GM10248 (cell line): Measurements from ENCODE around the gene B3GALT5.

Experiments
- CTCF ChIA-PET: fragments of 300-600 bp; sonication (Branson Sonifier 250); formaldehyde crosslinking; extraction: SDS; loops from one replicate; lab custom pipeline; 2021; ENCODE audit warnings: antibody characterized with exemption; lab: Yijun Ruan, JAX
- POLR2A ChIA-PET: fragments of 350-650 bp; sonication (Branson Sonifier 250); formaldehyde crosslinking; extraction: SDS; loops from one replicate; lab custom pipeline; 2020; ENCODE audit warnings: antibody characterized with exemption; lab: Yijun Ruan, JAX
- DNase-seq: peaks from one replicate; pipeline ENCODE4 v3.0.0; 2012; ENCODE audit errors: extremely low spot score
- TF ChIP-seq, protein P1 (sequence below): IDR thresholded peaks from 2 replicates; pipeline ENCODE4 v1.5.1; 2012; ENCODE audit warnings: mild to moderate bottlenecking, low read depth; ENCODE audit errors: extremely low read depth, missing control alignments, control extremely low read depth

B3GALT5 gene

DNA sequence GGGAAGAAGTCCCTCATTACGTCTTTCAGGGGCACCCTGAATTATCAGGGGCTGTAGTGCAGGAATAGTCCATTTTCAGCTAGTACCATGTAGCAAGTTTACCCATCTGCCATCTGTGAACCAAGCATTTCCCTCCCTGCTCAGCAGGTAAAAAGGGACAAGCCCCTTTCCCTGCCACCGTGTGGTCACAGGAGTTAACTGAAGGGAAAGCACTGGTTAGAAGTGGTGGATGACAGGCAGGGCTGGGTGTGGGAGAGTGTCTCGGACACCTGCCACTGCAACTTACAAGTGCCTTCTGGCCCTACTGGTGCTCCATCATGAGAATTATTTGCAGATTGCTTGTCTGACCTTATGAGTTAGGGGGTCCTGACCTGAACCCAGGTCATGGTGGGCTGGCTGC, 100.2 kb downstream of the B3GALT5 start:
- ChIA-PET CTCF (no interaction called here), POLR2A (no interaction called here)
- TF ChIP-seq, protein P1, sequence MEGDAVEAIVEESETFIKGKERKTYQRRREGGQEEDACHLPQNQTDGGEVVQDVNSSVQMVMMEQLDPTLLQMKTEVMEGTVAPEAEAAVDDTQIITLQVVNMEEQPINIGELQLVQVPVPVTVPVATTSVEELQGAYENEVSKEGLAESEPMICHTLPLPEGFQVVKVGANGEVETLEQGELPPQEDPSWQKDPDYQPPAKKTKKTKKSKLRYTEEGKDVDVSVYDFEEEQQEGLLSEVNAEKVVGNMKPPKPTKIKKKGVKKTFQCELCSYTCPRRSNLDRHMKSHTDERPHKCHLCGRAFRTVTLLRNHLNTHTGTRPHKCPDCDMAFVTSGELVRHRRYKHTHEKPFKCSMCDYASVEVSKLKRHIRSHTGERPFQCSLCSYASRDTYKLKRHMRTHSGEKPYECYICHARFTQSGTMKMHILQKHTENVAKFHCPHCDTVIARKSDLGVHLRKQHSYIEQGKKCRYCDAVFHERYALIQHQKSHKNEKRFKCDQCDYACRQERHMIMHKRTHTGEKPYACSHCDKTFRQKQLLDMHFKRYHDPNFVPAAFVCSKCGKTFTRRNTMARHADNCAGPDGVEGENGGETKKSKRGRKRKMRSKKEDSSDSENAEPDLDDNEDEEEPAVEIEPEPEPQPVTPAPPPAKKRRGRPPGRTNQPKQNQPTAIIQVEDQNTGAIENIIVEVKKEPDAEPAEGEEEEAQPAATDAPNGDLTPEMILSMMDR: no peak
- no peak for DNase-seq

DNA sequence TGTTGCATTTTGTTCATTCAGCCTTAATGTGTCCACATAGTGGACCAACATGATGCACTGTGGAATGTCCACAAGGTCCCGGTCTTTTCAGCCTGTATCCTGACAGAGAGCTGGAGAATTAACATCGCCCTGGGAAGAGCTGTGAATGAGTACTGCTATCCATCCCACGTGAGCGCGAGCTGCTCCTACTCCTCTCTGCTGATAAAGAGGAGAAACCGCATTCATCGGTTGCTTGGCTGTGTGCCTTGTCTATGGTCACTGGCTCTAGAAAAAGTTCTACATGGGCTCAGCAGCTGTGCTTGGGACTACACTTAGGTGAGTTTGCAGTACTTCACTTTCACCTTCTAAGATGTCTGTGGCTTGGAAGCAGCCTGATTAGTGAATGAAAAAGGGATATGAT, 101.2 kb downstream of the B3GALT5 start:
- DNase-seq: no peak
- ChIA-PET CTCF (interaction anchor here (0.7 to 3.9 kb wide), 2 partner anchors 191 to 195 kb away, joined by 3 to 30 read pairs; no protein-coding TSS in a partner anchor), POLR2A (no interaction called here)
- TF ChIP-seq, protein P1: no peak

DNA sequence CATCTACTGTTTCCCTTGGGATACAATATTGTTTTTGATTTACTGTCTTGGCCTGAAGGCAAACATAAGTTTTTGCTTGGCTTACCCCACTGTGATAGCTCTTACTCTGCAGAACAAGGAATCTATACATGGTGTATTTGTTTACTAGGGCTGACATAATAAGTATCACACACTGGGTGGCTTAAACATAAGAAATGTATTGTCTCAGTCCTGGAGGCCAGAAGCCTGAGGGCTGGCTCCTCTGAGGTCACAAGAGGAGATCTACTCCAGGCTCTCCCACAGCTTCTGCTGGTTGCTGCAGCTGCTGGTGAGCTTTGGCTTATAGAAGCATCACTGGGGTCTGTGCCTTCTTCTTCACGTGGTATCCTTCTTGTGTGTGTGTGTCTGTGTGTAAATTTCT, 101.6 kb downstream of the B3GALT5 start:
- CTCF ChIA-PET: interaction anchor here (0.7 to 3.9 kb wide), 4 partner anchors 28 to 196 kb away, joined by 3 to 30 read pairs (median 3); no protein-coding TSS in a partner anchor
- POLR2A ChIA-PET: no interaction called here
- no peak for DNase-seq
- TF ChIP-seq, protein P1: no peak

DNA sequence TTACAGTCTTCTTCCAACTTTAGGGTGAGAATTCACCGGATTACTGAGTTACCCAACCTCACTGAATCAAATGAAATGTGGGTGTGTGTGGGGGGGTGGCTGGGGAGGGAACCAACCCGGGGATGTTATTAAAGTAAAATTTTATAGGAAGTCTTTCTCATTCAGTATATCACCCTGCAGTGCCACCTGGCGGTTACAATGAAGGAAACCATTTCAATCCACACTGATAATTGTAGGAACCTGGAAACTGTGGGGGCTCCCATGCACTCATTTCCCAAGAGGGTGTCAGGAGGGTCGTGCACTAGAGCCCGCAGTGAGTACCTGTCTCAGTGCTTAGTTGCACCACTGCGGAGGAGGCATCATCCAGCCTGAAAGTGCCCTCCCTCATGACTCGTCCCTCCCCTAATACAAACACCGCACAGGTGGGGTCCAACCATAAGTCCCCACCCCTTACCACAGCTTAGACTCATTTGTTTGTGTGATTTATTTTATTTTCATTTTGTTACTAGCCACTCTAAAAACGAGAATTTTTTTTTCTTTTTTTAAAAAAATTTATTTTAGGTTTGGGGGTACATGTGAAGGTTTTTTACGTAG, 103.2 kb downstream of the B3GALT5 start:
- peak; percentile 23 for DNase-seq
- ChIA-PET POLR2A (no interaction called here), CTCF (interaction anchor here (1.0 to 3.9 kb wide), 6 partner anchors 30 to 208 kb away, joined by 3 to 30 read pairs (median 4); no protein-coding TSS in a partner anchor)
- TF ChIP-seq, protein P1: peak; percentile 58

DNA sequence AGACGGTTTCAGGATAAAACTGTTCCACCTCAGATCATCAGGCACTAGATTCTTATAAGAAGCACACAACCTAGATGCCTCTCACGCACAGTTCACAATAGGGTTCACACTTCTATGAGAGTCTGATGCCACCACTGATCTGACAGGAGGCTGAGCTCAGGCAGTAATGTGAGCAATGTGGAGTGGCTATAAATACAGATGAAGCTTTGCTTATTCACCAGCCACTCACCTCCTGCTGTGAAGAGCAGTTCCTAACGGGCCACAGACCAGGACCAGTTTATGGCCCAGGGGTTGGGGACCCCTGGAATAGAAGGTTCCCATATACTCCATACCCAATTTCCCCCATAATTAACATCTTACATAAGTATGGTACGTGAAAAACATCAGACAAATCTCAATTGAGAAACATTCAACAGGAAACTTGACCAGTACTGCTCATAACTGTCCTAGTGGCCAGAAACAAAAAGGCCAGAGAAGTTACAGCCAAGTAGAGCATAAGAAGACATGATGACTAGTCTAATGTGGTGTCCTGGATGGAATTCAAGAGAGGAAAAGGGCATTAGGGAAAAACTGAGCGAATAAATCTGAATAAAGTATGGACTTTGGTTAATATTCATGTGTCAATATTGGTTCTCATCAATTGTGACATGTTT, 107.5 kb downstream of the B3GALT5 start:
- ChIA-PET CTCF (no interaction called here), POLR2A (no interaction called here)
- no peak for DNase-seq
- TF ChIP-seq, protein P1: no peak

DNA sequence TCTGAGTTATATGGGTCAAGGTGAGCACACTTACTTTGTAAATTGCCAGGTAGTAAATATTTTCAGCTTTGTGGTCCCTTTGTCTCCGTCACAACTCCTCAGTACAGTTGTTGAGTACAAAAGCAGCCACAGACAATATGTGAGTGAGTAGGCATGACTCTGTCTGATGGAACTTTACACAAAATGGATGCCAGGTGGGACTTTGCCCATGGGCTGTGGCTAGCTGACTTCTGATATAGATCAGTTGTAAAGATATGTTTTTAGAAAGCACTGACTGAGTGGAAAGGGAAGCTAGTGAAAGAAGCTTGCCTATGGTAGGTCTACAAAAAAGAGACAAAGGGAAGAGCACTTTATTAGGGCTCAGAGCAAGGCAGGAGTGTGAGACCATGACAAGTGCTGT, 109.1 kb downstream of the B3GALT5 start:
- POLR2A ChIA-PET: no interaction called here

More for the DNA sequence above, 109.1 kb downstream of the B3GALT5 start:
- CTCF ChIA-PET: interaction anchor here (1.3 kb wide), 1 partner anchor 204 kb away, joined by 3 read pairs; no protein-coding TSS in a partner anchor
- TF ChIP-seq, protein P1: no peak
- no peak for DNase-seq
